HuH-7.5 (cell line): ENCODE results near the gene ZNF576.
"Not testable (repeated sequence)": the region's sequence is repeated elsewhere in the genome, so short reads cannot be mapped to it uniquely, and the experiment has no call there.

Experiments used
- DNase-seq: peaks from one replicate; pipeline ENCODE4 v3.0.0; 2011; ENCODE audit warnings: low spot score

ZNF576 gene

GRCh38 chr19:43575156-43575950 lies 21.0 kb upstream of the ZNF576 start, which contains the start of the genes PINLYP and XRCC1:
Gene PINLYP, plus strand, starts transcription at chr19:43575801. Its CDS starts 1,391 bp downstream, at chr19:43577192.
Gene XRCC1, minus strand, starts transcription at chr19:43575527. Its CDS starts 69 bp downstream, at chr19:43575458.
- DNase-seq: peak; percentile 95

- DNase-seq: no peak
Measured at GRCh38 chr19:43575955-43576878, 20.2 kb upstream of the ZNF576 start.

GRCh38 chr19:43578787-43579186 lies 17.6 kb upstream of the ZNF576 start:
- no peak for DNase-seq

- no peak for DNase-seq
Measured at GRCh38 chr19:43581467-43581866, 14.9 kb upstream of the ZNF576 start.

GRCh38 chr19:43582495-43582894 lies 13.9 kb upstream of the ZNF576 start:
- DNase-seq: no peak

GRCh38 chr19:43584484-43584883 lies 11.9 kb upstream of the ZNF576 start:
- no peak for DNase-seq

GRCh38 chr19:43586346-43586745 lies 10.0 kb upstream of the ZNF576 start:
- DNase-seq: no peak

GRCh38 chr19:43587029-43587428 lies 9.4 kb upstream of the ZNF576 start:
- DNase-seq: not testable (repeated sequence)

- DNase-seq: no peak
Measured at GRCh38 chr19:43589277-43589676, 7.1 kb upstream of the ZNF576 start.

GRCh38 chr19:43589678-43590077 lies 6.7 kb upstream of the ZNF576 start:
- no peak for DNase-seq

GRCh38 chr19:43591904-43592772 lies 4.3 kb upstream of the ZNF576 start:
- DNase-seq: no peak

GRCh38 chr19:43592800-43593350 lies 3.5 kb upstream of the ZNF576 start:
- DNase-seq: no peak

GRCh38 chr19:43594081-43594697 lies 2.2 kb upstream of the ZNF576 start:
- no peak for DNase-seq

- peak; percentile 61 for DNase-seq
Measured at GRCh38 chr19:43594710-43595604, 1.4 kb upstream of the ZNF576 start.

- DNase-seq: no peak
Measured at GRCh38 chr19:43595605-43595998, 793 bp upstream of the ZNF576 start.

- no peak for DNase-seq
Measured at GRCh38 chr19:43596842-43597461, 557 bp downstream of the ZNF576 start.

- DNase-seq: no peak
Measured at GRCh38 chr19:43597876-43598275, 1.5 kb downstream of the ZNF576 start.

- DNase-seq: no peak
Measured at GRCh38 chr19:43598445-43599240, 2.2 kb downstream of the ZNF576 start.
